Dedifferentiated amniotic fluid mesenchymal stem cell (primary cell): ENCODE results near the gene ITFG2.
A peak's percentile ranks its signal among the peaks of the same experiment; 100 is the strongest.

Experiments used
- DNase-seq: peaks from one replicate; pipeline ENCODE4 v3.0.0-alpha.2; 2016; ENCODE audit errors: extremely low spot score

The ITFG2 gene

GRCh38 chr12:2795291-2796186, 16.9 kb upstream of the ITFG2 start:
- DNase-seq, result peak; percentile 58

- no peak for DNase-seq
Measured at GRCh38 chr12:2796187-2796666, 16.2 kb upstream of the ITFG2 start.

GRCh38 chr12:2797721-2798418, 14.6 kb upstream of the ITFG2 start:
- no peak for DNase-seq

- DNase-seq, result no peak
Measured at GRCh38 chr12:2800046-2800570, 12.4 kb upstream of the ITFG2 start.

GRCh38 chr12:2801044-2801783, 11.3 kb upstream of the ITFG2 start:
- no peak for DNase-seq

DNA sequence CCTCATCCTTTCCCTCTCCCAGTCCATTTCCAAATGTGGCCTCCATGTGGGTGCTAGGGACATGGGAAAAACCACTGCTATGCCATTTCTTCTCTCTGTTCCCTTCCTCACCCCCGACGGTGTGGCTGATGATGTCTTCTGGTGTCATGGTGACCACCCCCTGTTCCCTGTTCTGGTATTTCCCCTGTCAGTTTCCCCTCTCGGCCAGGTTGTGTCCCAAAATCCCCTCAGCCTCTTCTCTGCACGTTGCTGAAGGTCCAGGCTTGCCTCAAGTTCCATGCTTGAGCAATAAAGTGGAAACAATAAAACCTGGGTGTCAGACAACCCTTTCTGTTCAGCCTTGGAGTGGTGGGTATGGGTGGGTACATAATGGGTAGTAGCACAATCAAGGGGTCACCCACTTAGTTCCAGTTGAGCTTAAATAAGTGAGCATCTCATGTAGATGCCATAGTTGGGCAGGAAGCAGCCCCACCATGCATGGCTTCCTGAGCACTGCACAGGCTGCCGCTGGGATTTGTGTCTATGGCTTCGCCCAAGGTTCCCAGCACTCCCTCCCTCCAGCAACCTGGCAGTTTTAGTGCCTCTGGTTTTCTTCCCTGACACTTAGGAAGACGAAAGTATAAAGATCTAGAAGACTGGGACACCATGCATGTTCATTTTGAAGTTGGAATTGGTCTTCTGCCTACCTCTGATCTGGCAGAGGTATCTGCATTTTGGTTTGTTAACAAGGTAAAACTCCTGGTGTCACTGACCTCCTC, 8.7 kb upstream of the ITFG2 start:
- DNase-seq, result no peak

DNA sequence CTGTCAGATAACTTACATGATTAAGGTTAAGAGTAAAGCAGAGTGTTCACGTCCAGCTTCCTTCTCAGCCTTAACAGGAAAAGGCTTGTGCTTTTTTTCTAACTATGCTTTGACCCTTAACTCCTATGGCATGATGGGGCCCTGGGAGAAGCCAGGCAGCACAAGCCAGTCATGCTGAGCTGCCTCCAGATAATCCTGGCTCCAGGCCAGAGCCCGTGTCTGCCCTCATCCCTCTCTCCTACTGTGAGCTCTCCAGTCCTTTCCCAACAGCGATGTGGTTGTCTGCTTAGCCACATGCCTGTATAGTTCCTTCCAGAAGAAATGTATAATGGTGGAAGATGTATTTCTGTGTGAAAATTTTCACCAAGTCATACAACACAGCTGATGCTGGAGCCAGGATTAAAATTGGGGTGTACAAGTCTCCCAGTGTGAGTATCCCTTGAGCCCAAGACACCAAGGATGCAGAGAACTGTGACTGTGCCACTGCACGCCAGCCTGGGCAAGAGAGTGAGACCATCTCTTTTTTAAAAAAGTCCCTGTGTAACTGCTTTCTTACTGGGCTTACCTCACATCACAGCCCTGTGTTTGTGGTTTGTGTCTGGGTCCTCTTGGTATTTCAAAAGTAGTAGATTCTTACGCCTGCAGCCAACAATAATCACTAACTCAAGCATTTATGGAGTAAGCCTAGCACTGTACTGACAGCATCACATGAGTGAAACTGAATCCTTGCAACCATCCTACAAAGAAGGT, 7.9 kb upstream of the ITFG2 start:
- DNase-seq, result no peak

DNA sequence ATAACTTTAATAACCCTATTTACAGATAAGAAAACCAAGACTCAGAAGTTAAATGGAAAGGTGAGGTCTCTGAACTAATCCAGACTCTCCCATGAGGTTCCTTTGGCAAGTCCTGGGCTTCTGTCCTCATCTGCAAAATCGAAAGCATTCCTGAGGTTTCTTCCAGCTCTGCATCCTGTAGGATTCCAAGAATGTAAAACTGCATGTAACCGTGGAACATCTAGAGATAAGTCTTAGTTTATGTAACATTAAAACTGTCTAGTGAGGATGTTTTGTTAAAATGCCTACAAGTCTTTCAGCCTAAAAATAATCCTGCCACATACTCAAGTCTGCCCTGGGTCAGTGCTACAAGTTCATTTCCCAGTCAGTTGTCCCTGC, 7.3 kb upstream of the ITFG2 start:
- DNase-seq, result no peak

GRCh38 chr12:2806700-2807099, 5.8 kb upstream of the ITFG2 start:
- DNase-seq, result no peak

GRCh38 chr12:2811801-2812200, 667 bp upstream of the ITFG2 start:
- DNase-seq, result no peak

- DNase-seq, result peak; percentile 72
Measured at GRCh38 chr12:2813214-2814185, 1.0 kb downstream of the ITFG2 start.

- no peak for DNase-seq
Measured at GRCh38 chr12:2819810-2820209, 7.3 kb downstream of the ITFG2 start.

- no peak for DNase-seq
Measured at GRCh38 chr12:2820432-2820831, 8.0 kb downstream of the ITFG2 start.

GRCh38 chr12:2823483-2823882, 11.0 kb downstream of the ITFG2 start:
- no peak for DNase-seq

DNA sequence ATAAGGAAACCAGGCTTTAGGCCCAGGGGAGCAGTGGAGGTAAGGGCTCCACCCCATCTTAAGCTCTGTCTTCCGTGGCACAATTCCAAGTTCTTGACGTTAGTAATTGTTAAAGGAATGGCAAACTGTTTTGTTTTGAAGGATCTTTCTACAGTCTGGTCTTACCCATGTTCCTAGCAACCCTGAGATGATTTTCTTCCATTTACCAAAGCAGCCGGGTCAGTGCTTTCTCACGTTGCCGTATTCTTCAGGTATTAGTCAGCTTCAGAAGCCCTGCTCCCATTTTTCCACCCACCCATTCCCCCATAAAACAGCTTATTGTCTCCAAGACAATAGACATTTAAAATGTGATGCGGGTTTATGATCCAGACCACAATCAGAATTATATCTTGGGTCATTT, 12.1 kb downstream of the ITFG2 start:
- no peak for DNase-seq

- DNase-seq, result no peak
Measured at GRCh38 chr12:2825132-2825531, 12.7 kb downstream of the ITFG2 start.

- no peak for DNase-seq
Measured at GRCh38 chr12:2826036-2826435, 13.6 kb downstream of the ITFG2 start.

DNA sequence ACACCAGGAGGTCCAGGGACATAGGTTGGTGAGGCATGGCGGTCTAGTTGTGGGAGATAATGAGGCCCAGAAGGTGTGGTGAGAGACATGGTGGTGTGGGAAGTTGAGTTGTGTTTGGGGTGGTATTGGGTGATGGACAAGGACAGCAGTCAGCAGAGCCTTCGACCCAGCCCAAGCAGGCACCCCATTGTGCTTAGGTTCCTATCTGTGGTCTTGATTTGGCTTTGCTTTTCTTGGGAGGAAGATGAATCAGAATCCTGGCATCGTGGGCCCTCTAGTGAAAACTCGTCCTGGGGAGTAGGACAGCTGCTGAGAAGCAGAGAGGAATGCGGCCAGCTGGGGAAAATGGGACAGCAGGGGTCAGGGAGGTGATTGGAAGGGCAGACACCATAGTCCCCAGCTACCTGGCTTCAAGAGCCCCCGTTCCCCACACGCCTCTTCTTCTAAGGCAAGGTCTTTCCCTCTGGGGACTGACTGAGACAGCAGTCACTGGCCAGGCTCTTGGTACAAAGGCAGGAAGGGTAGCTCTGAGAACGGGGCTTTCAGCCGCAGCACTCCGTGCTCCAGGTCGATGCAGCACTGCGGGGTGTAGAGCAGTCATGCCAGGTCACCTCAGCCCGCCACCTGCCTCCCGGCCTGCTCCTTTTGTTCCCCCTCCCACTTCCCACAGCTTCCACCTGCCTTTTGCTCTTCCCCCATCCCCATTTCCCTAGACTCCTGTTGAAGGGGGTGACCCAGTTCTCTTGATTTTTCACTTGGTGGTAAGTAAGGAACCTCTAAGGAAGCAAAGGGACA, 14.4 kb downstream of the ITFG2 start:
- no peak for DNase-seq

DNA sequence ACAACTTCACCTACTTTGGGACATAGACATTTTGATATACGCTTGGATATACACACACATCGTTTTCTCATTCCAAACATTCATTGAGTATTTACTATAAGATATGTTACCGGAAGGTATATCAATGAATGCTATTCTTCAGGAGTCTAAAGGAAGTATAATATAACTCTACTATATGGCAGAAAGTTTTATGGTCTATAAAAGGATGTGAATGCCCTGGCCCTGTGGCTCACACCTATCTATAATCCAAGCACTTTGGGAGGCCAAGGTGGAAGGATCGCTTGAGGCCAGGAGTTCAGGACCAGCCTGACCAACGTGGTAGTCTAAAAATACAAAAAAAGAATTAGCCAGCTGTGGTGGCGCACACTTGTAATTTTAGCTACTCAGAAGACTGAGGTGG, 16.8 kb downstream of the ITFG2 start:
- DNase-seq, result no peak
